ENCODE measurements around the gene SLC41A3.

GRCh38 chr3:126049289-126050049 is 34.5 kb downstream of the SLC41A3 start:
- TF ChIP-seq CTCF (conservative IDR thresholded peaks at IDR 0.05 in 1 of 2, IDR thresholded peaks at IDR 0.05 in 1 of 2; ENCODE audit: low read depth in 1 of 2, low read length in 2 of 2): no peak
- TF ChIP-seq EZH2 (IDR thresholded peaks at IDR 0.05; ENCODE audit: low read length, missing control alignments): no peak
